H1 (cell line): Measurements from ENCODE around the gene ACTN3. TPM values are rescaled to one million over a fixed set of nuclear protein-coding genes. Genes with fewer than 3 reads are reported as not detected.
A peak's percentile ranks its signal among the peaks of the same experiment; 100 is the strongest.

ENCODE experiments used
- CTCF ChIA-PET: fragments of 300-600 bp; sonication (Branson Sonifier 250); formaldehyde crosslinking; loops from one replicate; lab custom pipeline; 2021; ENCODE audit not compliant: partially characterized antibody; lab: Charles Lee
- POLR2A ChIA-PET: fragments of 300-600 bp; sonication (Branson Sonifier 250); formaldehyde crosslinking; loops from one replicate; lab custom pipeline; 2021; ENCODE audit warnings: inconsistent platforms; ENCODE audit not compliant: partially characterized antibody; lab: Charles Lee
- DNase-seq, 2 experiments: peaks; one replicate each; pipeline versions ENCODE4 v3.0.0 to v3.0.0-alpha.2; 2010 to 2022; ENCODE audit warnings: low spot score in 2 of 2, low read depth in 1 of 2, mixed read lengths in 1 of 2
- FAIRE-seq: peaks from 2 replicates; lab custom pipeline; 2011; peaks lifted over from hg19 to GRCh38; lab: Jason Lieb, UNC
- H2AFZ ChIP-seq: 2 replicates; pipeline ENCODE4 v1.8.1; 2012; ENCODE audit warnings: low read length, inconsistent platforms
- H2AK5ac ChIP-seq: 2 replicates; pipeline ENCODE4 v1.6.1; 2013; ENCODE audit warnings: low read depth, low read length
- H2BK120ac ChIP-seq: replicated peaks from 2 replicates; pipeline ENCODE3; 2013; ENCODE audit warnings: low read depth, low read length, inconsistent platforms
- H2BK12ac ChIP-seq: 2 replicates; pipeline ENCODE4 v1.6.1; 2013; ENCODE audit warnings: low read depth, low read length
- H2BK15ac ChIP-seq: 2 replicates; pipeline ENCODE4 v1.6.1; 2013; ENCODE audit warnings: low read length
- H2BK20ac ChIP-seq: 2 replicates; pipeline ENCODE4 v1.6.1; 2013; ENCODE audit warnings: low read length
- H2BK5ac ChIP-seq: 2 replicates; pipeline ENCODE4 v1.6.1; 2013; ENCODE audit warnings: low read depth, low read length
- H3K14ac ChIP-seq: 2 replicates; pipeline ENCODE4 v1.6.1; 2013; ENCODE audit warnings: inconsistent platforms; ENCODE audit not compliant: insufficient read length
- H3K18ac ChIP-seq: 2 replicates; pipeline ENCODE4 v1.6.1; 2013; ENCODE audit warnings: low read length; ENCODE audit errors: extremely low read depth
- H3K23ac ChIP-seq: 2 replicates; pipeline ENCODE4 v1.6.1; 2013; ENCODE audit warnings: inconsistent platforms; ENCODE audit not compliant: insufficient read length
- H3K23me2 ChIP-seq: 2 replicates; pipeline ENCODE4 v1.6.1; 2013; ENCODE audit warnings: low read depth, low read length
- H3K27ac ChIP-seq: 2 replicates; pipeline ENCODE4 v1.6.1; 2011; ENCODE audit warnings: low read depth, low read length, inconsistent platforms
- H3K27me3 ChIP-seq, 4 experiments: replicated peaks in 1 of 4; 1 replicate in 1 of 4; 2 replicates in 3 of 4; pipeline versions ENCODE4 v1.6.1 to v1.8.1; 2011 to 2013; ENCODE audit warnings: low read length in 3 of 4, mild to moderate bottlenecking in 3 of 4, inconsistent platforms in 2 of 4, mixed read lengths in 2 of 4, moderate library complexity in 1 of 4; ENCODE audit not compliant: control insufficient read depth in 3 of 4, insufficient read depth in 3 of 4; ENCODE audit errors: extremely low read depth in 1 of 4
- H3K36me3 ChIP-seq, 4 experiments: 2 replicates each; pipeline versions ENCODE4 v1.6.1 to v1.8.1; 2011 to 2013; ENCODE audit warnings: mild to moderate bottlenecking in 4 of 4, low read length in 3 of 4, moderate library complexity in 2 of 4, control low read depth in 1 of 4, inconsistent platforms in 1 of 4; ENCODE audit not compliant: insufficient read depth in 4 of 4, control insufficient read depth in 2 of 4
- H3K4ac ChIP-seq: replicated peaks from 2 replicates; pipeline ENCODE3; 2013; ENCODE audit warnings: low read length, low read depth, mixed read lengths, inconsistent platforms; ENCODE audit not compliant: insufficient read length
- H3K4me1 ChIP-seq, 4 experiments: replicated peaks in 1 of 4; 1 replicate in 1 of 4; 2 replicates in 3 of 4; pipeline versions ENCODE4 v1.6.1 to v1.8.1; 2011 to 2013; ENCODE audit warnings: low read length in 3 of 4, inconsistent platforms in 2 of 4, mixed read lengths in 1 of 4; ENCODE audit not compliant: insufficient read depth in 4 of 4, control insufficient read depth in 3 of 4
- H3K4me2 ChIP-seq, 2 experiments: 2 replicates each; pipeline versions ENCODE4 v1.6.1 to v1.8.1; 2011 to 2013; ENCODE audit warnings: low read depth in 2 of 2, low read length in 2 of 2, control low read depth in 1 of 2, inconsistent platforms in 1 of 2, mild to moderate bottlenecking in 1 of 2; ENCODE audit not compliant: insufficient read depth in 1 of 2
- H3K4me3 ChIP-seq, 4 experiments: fragments of 200-600, 300-600 bp in 1 of 4; sonication (generic), shearing (Covaris generic), sonication (Bioruptor Twin) in 1 of 4; 2 replicates each; pipeline versions ENCODE4 v1.5.1 to v1.8.1; 2011 to 2016; ENCODE audit warnings: low read length in 4 of 4, low read depth in 3 of 4, control low read depth in 2 of 4, inconsistent platforms in 2 of 4, mild to moderate bottlenecking in 2 of 4, mixed read lengths in 1 of 4, moderate library complexity in 1 of 4; ENCODE audit not compliant: insufficient read depth in 2 of 4; ENCODE audit errors: extremely low read depth in 1 of 4
- H3K56ac ChIP-seq: replicated peaks from 2 replicates; pipeline ENCODE3; 2013; ENCODE audit warnings: low read depth, mild to moderate bottlenecking, mixed read lengths, low read length, inconsistent platforms; ENCODE audit not compliant: insufficient read length
- H3K79me1 ChIP-seq: 2 replicates; pipeline ENCODE4 v1.6.1; 2013; ENCODE audit warnings: low read depth, low read length, control low read depth
- H3K79me2 ChIP-seq, 2 experiments: 2 replicates each; pipeline versions ENCODE4 v1.6.1 to v1.8.1; 2012 to 2013; ENCODE audit warnings: low read length in 2 of 2, mild to moderate bottlenecking in 2 of 2, inconsistent platforms in 1 of 2; ENCODE audit not compliant: insufficient read depth in 2 of 2, control insufficient read depth in 1 of 2
- H3K9ac ChIP-seq, 4 experiments: replicated peaks in 1 of 4; 1 replicate in 1 of 4; 2 replicates in 3 of 4; pipeline versions ENCODE4 v1.6.1 to v1.8.1; 2011 to 2013; ENCODE audit warnings: low read depth in 3 of 4, low read length in 3 of 4, control low read depth in 2 of 4, mild to moderate bottlenecking in 2 of 4, moderate library complexity in 2 of 4, inconsistent platforms in 1 of 4; ENCODE audit errors: extremely low read depth in 1 of 4
- H3K9me3 ChIP-seq, 2 experiments: 2 replicates each; pipeline versions ENCODE4 v1.6.1 to v1.8.1; 2012 to 2013; ENCODE audit warnings: mild to moderate bottlenecking in 2 of 2, moderate library complexity in 2 of 2, control low read depth in 1 of 2, inconsistent platforms in 1 of 2, low read depth in 1 of 2, low read length in 1 of 2, mixed read lengths in 1 of 2; ENCODE audit not compliant: insufficient read depth in 2 of 2
- H4K20me1 ChIP-seq, 2 experiments: replicated peaks in 1 of 2; 2 replicates each; pipeline versions ENCODE3 to v1.8.1; 2011 to 2013; ENCODE audit warnings: inconsistent platforms in 2 of 2, low read length in 2 of 2, mild to moderate bottlenecking in 1 of 2; ENCODE audit not compliant: insufficient read depth in 2 of 2, control insufficient read depth in 1 of 2
- H4K5ac ChIP-seq: 2 replicates; pipeline ENCODE4 v1.6.1; 2013; ENCODE audit warnings: low read length, low read depth, mixed read lengths, inconsistent platforms; ENCODE audit not compliant: insufficient read length
- H4K8ac ChIP-seq: 2 replicates; pipeline ENCODE4 v1.8.0; 2013; ENCODE audit warnings: mild to moderate bottlenecking, moderate library complexity, low read length, inconsistent platforms; ENCODE audit not compliant: insufficient read depth; ENCODE audit errors: extremely low read depth
- H4K91ac ChIP-seq: replicated peaks from 2 replicates; pipeline ENCODE3; 2013; ENCODE audit warnings: low read length, mixed read lengths, inconsistent platforms; ENCODE audit not compliant: insufficient read length
- ASH2L ChIP-seq: fragments of 200-600, 300-600 bp; sonication (generic); IDR thresholded peaks from one replicate; pipeline ENCODE4 v1.7.1; 2017; ENCODE audit warnings: low read length
- BACH1 ChIP-seq: IDR thresholded peaks from 2 replicates; pipeline ENCODE4 v1.6.1; 2012; ENCODE audit warnings: low read length, improper control_type of control experiment
- CHD2 ChIP-seq: IDR thresholded peaks from 2 replicates; pipeline ENCODE4 v1.6.1; 2012; ENCODE audit warnings: low read length, improper control_type of control experiment
- CREB1 ChIP-seq: IDR thresholded peaks from 2 replicates; pipeline ENCODE4 v1.6.1; 2012; ENCODE audit warnings: inconsistent platforms
- MAX ChIP-seq: IDR thresholded peaks from 2 replicates; pipeline ENCODE4 v1.6.1; 2012; ENCODE audit warnings: inconsistent platforms
- NANOG ChIP-seq: IDR thresholded peaks from 2 replicates; pipeline ENCODE4 v1.6.1; 2011; ENCODE audit warnings: low read length, low read depth, mild to moderate bottlenecking, inconsistent platforms; ENCODE audit not compliant: insufficient read depth, poor library complexity, severe bottlenecking
- PHF8 ChIP-seq: fragments of 200-600 bp; sonication (generic); conservative IDR thresholded peaks from 2 replicates; pipeline ENCODE4 v1.7.1; 2012; ENCODE audit warnings: low read depth, mild to moderate bottlenecking, inconsistent platforms, low read length, moderate library complexity
- POLR2A ChIP-seq, 2 experiments: IDR thresholded peaks; 1 replicate in 1 of 2; 2 replicates in 1 of 2; pipeline ENCODE4 v1.6.1; 2011; ENCODE audit warnings: low read depth in 2 of 2, low read length in 2 of 2, mild to moderate bottlenecking in 2 of 2; ENCODE audit errors: control extremely low read depth in 1 of 2
- SIN3A ChIP-seq, 2 experiments: IDR thresholded peaks in 1 of 2; conservative IDR thresholded peaks in 1 of 2; 2 replicates each; pipeline ENCODE4 v1.6.1; 2011 to 2012; ENCODE audit warnings: low read length in 2 of 2, improper control_type of control experiment in 1 of 2, low read depth in 1 of 2, mild to moderate bottlenecking in 1 of 2
- SP4 ChIP-seq: IDR thresholded peaks from 2 replicates; pipeline ENCODE4 v1.6.1; 2012; ENCODE audit warnings: low read length, inconsistent platforms
- TAF1 ChIP-seq: IDR thresholded peaks from 2 replicates; pipeline ENCODE4 v1.6.1; 2011; ENCODE audit warnings: mild to moderate bottlenecking, low read depth, low read length
- TAF7 ChIP-seq: optimal IDR thresholded peaks from 2 replicates; pipeline ENCODE3; 2011; ENCODE audit warnings: low read depth, mild to moderate bottlenecking, inconsistent platforms, low read length, moderate library complexity, borderline replicate concordance
- WGBS, 2 experiments: shearing (Covaris generic) in 1 of 2; methylation state at CpG; one replicate each; pipeline versions ENCODE4 v1.1.6 to v1.1.7; 2013 to 2015; ENCODE audit warnings: low lambda C conversion rate in 2 of 2, mixed read lengths in 2 of 2, inconsistent platforms in 1 of 2, low coverage in 1 of 2, missing lambda C conversion rate in 1 of 2; ENCODE audit not compliant: insufficient replicate concordance in 2 of 2, insufficient coverage in 1 of 2, insufficient read length in 1 of 2; ENCODE audit errors: extremely low coverage in 1 of 2, missing lambda C conversion rate in 1 of 2; 5-methylcytosine and 5-hydroxymethylcytosine counted together
- polyA plus RNA-seq, 7 experiments: library from polyadenylated mRNA; depleted of rRNA in 3 of 7; stranded (reverse) in 5 of 7; unstranded in 2 of 7; fragments of >200 nt in 5 of 7; fragments of 200-250 nt in 2 of 7; gene quantifications; 1 replicate in 5 of 7; 2 replicates in 1 of 7; 4 replicates in 1 of 7; pipeline versions ENCODE4 v1.2.1 to v1.2.3, GENCODE V29; 2011 to 2013; ENCODE audit warnings: missing spikeins in 2 of 7, mixed read lengths in 2 of 7
- total RNA-seq: library from RNA; stranded (reverse); fragmentation: NEBNext Ultra II Directional; extraction: Animal tissue kit (Norgen Biotek cat#: 25700); gene quantifications from 2 replicates; pipeline ENCODE4 v1.2.1, GENCODE V29; 2021

ACTN3 gene
- total and polyA plus RNA-seq, 2 of the 8 experiments (the other 6 are each of a cell fraction or from before 2014, with no cell fraction given) = 30.8 to 36.7 TPM

- no peak within 1 kb of the TSS for H2BK20ac ChIP-seq
- ChIA-PET CTCF (interaction anchor here (0.7 to 2.4 kb wide), 8 partner anchors 16 to 67 kb away, joined by 3 to 6 read pairs (median 4); partner anchors contain the start of genes CCDC87 and CCS), POLR2A (interaction anchor here (0.8 to 7.9 kb wide), 21 partner anchors 11 to 299 kb away, joined by 3 to 54 read pairs (median 7); partner anchors contain the start of genes BBS1, CTSF, DPP3 and NPAS4)
- H3K4me3 ChIP-seq = peak within 1 kb of the TSS; percentile 71 to 84 (median 79)
- peak within 1 kb of the TSS; percentile 63 to 89 (median 74); a peak in 6 of 7 replicates for H3K9ac ChIP-seq
- 1% methylated on average over 45 of the region's 71 CpGs; no CpG with 5 or more reads in 1 of the 2 experiments for WGBS, 2 experiments
- H3K4me2 ChIP-seq = peak within 1 kb of the TSS; percentile 50 to 72
- no peak within 1 kb of the TSS for H3K23ac ChIP-seq
- no peak within 1 kb of the TSS; the same call in 1 of the 2 replicates for H2AFZ ChIP-seq
- H2BK12ac ChIP-seq = no peak within 1 kb of the TSS
- peak within 1 kb of the TSS; percentile 82 for H3K4ac ChIP-seq
- H3K79me2 ChIP-seq = no peaks in the 10 kb centered on the region; a peak in 1 of 4 replicates
- no peak within 1 kb of the TSS for H3K14ac ChIP-seq
- H2BK15ac ChIP-seq = no peak within 1 kb of the TSS
- peak within 1 kb of the TSS; percentile 13 for H4K91ac ChIP-seq
- H3K23me2 ChIP-seq = peaks cover 3% of the 10 kb centered on the region; the same call in 1 of the 2 replicates
- peak within 1 kb of the TSS; percentile 67 for H4K5ac ChIP-seq
- DNase-seq (peak; percentile 85 to 95), FAIRE-seq (no peak)
- peaks cover 0 to 2% of the 10 kb centered on the region in 2 experiments for H4K20me1 ChIP-seq
- H2BK120ac ChIP-seq = no peak within 1 kb of the TSS
- no peak within 1 kb of the TSS; the same call in 1 of the 2 replicates for H2AK5ac ChIP-seq
- H2BK5ac ChIP-seq = no peak within 1 kb of the TSS; the same call in 1 of the 2 replicates
- H3K9me3 ChIP-seq = no peaks in the 10 kb centered on the region
- H4K8ac ChIP-seq = peak within 1 kb of the TSS; percentile 90
- no peak within 1 kb of the TSS for H3K27ac ChIP-seq
- peaks cover 5% of the 10 kb centered on the region; the same call in 1 of the 2 replicates for H3K79me1 ChIP-seq
- H3K36me3 ChIP-seq = no peaks in the 10 kb centered on the region
- no peak within 1 kb of the TSS for H3K56ac ChIP-seq
- H3K27me3 ChIP-seq = no peaks in the 10 kb centered on the region
- peaks cover 0 to 17% (median 11%) of the 10 kb centered on the region in 4 experiments; a peak in 6 of 7 replicates for H3K4me1 ChIP-seq
- peak within 1 kb of the TSS; percentile 60 for H3K18ac ChIP-seq
- TF ChIP-seq CREB1 = peak; percentile 31; the same call in 1 of the 2 replicates
- peak; percentile 88 for TF ChIP-seq BACH1
- TF ChIP-seq POLR2A (IDR thresholded peaks at IDR 0.05; ENCODE audit: control extremely low read depth in 1 of 2, low read depth in 2 of 2, low read length in 2 of 2) = peak in 1 of 2 experiments; percentile 59; a peak in 1 of 3 replicates
- no peak for TF ChIP-seq TAF7
- peak; percentile 71 for TF ChIP-seq CHD2
- peak; percentile 64 to 73; a peak in 1 of 4 replicates for TF ChIP-seq SIN3A (conservative IDR thresholded peaks at IDR 0.05 in 1 of 2, IDR thresholded peaks at IDR 0.05 in 1 of 2; ENCODE audit: low read depth in 1 of 2, low read length in 2 of 2)
- TF ChIP-seq TAF1 = peak; percentile 40; the same call in 1 of the 2 replicates
- TF ChIP-seq MAX = no peak
- no peak; the same call in 1 of the 2 replicates for TF ChIP-seq SP4
- peak; percentile 25 for TF ChIP-seq PHF8
- peak; percentile 2 for TF ChIP-seq NANOG
- TF ChIP-seq ASH2L = no peak
These were observed 869 bp upstream of the ACTN3 start, which contains the start of gene ZDHHC24 for GRCh38 chr11:66545701-66546367. TSS of gene ZDHHC24 (minus strand) at chr11:66546048. CDS start at chr11:66546003, 45 bp downstream.
